Nephron progenitor cell (in vitro differentiated cells): ENCODE data around the gene TXNDC17.
"Not testable (repeated sequence)": the region's sequence is repeated elsewhere in the genome, so short reads cannot be mapped to it uniquely, and the experiment has no call there.

Experiments
- DNase-seq: peaks from one replicate; pipeline ENCODE4 v3.0.0; 2021
- H3K27ac Mint-ChIP-seq: 2 replicates; pipeline ENCODE4 v1.8.0; 2021; ENCODE audit warnings: mild to moderate bottlenecking, moderate library complexity, mixed read lengths
- H3K27me3 Mint-ChIP-seq: 2 replicates; pipeline ENCODE4 v1.8.0; 2021; ENCODE audit warnings: mild to moderate bottlenecking, low read depth, mixed read lengths; ENCODE audit not compliant: poor library complexity
- H3K36me3 Mint-ChIP-seq: 2 replicates; pipeline ENCODE4 v1.8.0; 2021; ENCODE audit warnings: low read depth, mixed read lengths
- H3K4me1 Mint-ChIP-seq: 2 replicates; pipeline ENCODE4 v1.8.0; 2021; ENCODE audit warnings: mixed read lengths
- H3K4me3 Mint-ChIP-seq: 2 replicates; pipeline ENCODE4 v1.8.0; 2021; ENCODE audit warnings: mild to moderate bottlenecking, moderate library complexity, mixed read lengths
- H3K9me3 Mint-ChIP-seq: 2 replicates; pipeline ENCODE4 v1.8.0; 2021; ENCODE audit warnings: mild to moderate bottlenecking, moderate library complexity, mixed read lengths
- CTCF ChIP-seq: fragments of 200-600 bp; sonication (generic); IDR thresholded peaks from 2 replicates; pipeline ENCODE4 v1.5.0; 2021; ENCODE audit warnings: antibody characterized with exemption

Gene TXNDC17

GRCh38 chr17:6684460-6684783 lies 43.6 kb downstream of the TXNDC17 start:
- no peak for TF ChIP-seq CTCF
- Mint-ChIP-seq H3K4me1 (no peaks in the 10 kb centered on the region), H3K27me3 (peaks cover 40% of the 10 kb centered on the region), H3K36me3 (no peaks in the 10 kb centered on the region), H3K27ac (no peak overlapping the region), H3K4me3 (no peak overlapping the region), H3K9me3 (no peaks in the 10 kb centered on the region)
- no peak for DNase-seq

DNA sequence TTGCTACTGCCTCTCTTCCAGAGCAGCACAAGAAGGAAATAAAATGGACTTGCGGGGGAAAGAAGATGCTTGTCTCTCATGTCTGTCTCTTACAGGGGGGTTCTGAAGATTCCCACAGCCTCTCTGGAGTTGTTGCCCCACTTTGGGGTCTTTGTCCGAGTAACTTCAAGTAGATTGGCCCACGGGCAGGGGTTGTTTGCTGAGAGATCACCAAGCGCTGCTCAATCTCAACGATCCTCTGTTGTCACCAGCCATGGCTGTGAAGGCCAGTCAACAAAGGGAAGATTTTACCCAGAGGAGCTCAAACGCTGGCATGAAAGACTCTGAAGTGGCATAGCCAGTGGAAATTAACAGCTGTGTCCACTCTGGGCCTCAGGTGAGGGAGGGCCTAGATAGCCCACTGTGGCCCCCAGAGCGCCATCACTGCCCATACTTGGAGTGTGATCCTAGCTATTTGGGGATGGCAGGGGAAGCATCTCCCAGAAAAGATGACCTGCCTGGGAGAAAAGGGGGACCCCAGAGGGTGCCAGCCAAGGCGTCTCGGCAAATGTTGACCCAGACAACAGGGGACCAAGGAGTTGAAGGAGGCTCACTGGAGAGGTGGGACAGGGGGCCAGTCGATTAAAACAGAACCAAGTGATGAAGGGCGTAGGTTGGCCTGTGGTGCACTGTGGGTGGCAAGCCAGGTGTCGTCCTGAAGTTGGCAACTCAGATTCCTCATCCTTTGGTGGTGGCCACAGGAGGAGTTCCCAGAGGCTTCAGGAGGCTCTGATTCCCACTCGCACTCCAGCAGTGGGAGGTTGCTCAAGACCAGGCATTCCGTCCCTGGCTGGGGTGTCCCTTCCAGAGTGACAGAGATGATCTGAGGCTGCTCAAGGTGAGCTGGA lies 44.3 kb downstream of the TXNDC17 start:
- no peaks in the 10 kb centered on the region for H3K4me1 Mint-ChIP-seq
- H3K36me3 Mint-ChIP-seq = no peaks in the 10 kb centered on the region
- DNase-seq = no peak

DNA sequence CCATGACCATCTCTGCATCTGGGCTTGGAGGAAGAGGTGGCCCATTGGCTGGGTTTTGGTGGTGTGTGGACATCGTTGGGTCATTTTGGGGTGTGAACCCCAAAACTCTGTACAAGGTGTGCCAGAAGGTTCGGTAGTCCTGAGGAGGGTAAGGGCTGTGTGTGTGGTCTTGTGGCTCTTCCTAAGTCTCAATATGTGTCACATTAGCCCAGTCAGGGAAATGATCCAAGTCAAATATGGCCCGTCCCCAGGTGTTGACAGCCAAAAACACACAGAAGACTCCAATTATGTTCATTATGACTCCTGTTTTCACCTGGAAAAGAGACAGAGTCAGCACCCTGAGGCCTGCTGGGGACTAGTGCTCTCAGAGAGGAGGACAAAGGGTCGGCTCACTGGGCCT lies 45.2 kb downstream of the TXNDC17 start:
- Mint-ChIP-seq H3K9me3 (no peaks in the 10 kb centered on the region), H3K36me3 (no peaks in the 10 kb centered on the region), H3K4me3 (no peak overlapping the region), H3K27ac (no peak overlapping the region), H3K27me3 (peaks cover 29% of the 10 kb centered on the region), H3K4me1 (no peaks in the 10 kb centered on the region)
- no peak for TF ChIP-seq CTCF
- DNase-seq = no peak

More for the DNA sequence above, 44.3 kb downstream of the TXNDC17 start:
- Mint-ChIP-seq H3K27ac (no peak overlapping the region), H3K4me3 (no peak overlapping the region), H3K27me3 (peaks cover 36% of the 10 kb centered on the region), H3K9me3 (no peaks in the 10 kb centered on the region)
- no peak for TF ChIP-seq CTCF

DNA sequence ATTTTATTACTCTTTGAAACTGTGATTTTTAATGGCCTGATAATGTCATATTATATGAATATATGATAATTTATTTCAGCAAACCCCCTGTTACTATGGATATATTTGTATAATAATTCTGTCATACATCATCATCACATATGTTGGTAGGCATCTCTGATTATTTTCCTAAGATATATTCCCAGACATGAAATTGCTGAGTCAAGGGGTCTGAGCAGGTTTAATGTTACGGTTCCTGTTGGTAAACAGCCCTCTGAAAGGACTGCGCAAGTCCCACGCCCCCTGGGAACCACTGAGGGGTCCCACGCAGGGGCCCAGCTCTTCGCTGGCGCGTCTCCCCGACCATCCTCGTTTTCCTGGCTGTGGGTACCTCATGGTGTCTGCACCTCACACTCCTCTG lies 48.1 kb downstream of the TXNDC17 start:
- H3K4me3 Mint-ChIP-seq = no peak overlapping the region
- no peak for DNase-seq
- no peaks in the 10 kb centered on the region for H3K36me3 Mint-ChIP-seq
- TF ChIP-seq CTCF = no peak
- H3K27me3 Mint-ChIP-seq = peaks cover 43% of the 10 kb centered on the region
- H3K27ac Mint-ChIP-seq = no peak overlapping the region
- no peaks in the 10 kb centered on the region for H3K9me3 Mint-ChIP-seq
- no peaks in the 10 kb centered on the region for H3K4me1 Mint-ChIP-seq

DNA sequence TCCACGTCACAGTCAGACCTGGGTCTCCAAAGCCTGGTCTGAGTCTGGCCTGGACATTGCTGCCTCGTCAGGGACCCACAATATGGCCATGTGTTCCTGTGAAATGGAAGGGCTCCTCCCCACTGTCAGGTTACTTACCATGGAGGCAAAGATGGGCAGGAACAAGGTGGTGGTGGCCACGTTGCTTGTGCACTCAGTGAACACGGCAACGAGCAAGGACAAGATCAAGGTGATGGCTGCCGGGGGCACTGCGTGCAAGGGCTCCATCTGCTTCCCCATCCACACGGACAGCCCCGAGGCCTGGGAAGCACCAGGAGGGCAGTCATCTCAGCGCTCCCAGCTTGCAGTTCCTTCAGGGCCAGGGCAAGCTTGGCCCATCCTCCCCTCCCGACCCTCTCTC lies 49.8 kb downstream of the TXNDC17 start:
- Mint-ChIP-seq H3K4me1 (no peaks in the 10 kb centered on the region), H3K9me3 (no peaks in the 10 kb centered on the region), H3K27me3 (peaks cover 54% of the 10 kb centered on the region), H3K36me3 (no peaks in the 10 kb centered on the region), H3K4me3 (no peak overlapping the region), H3K27ac (peak overlapping the region; percentile 83)
- TF ChIP-seq CTCF = no peak
- DNase-seq = no peak

DNA sequence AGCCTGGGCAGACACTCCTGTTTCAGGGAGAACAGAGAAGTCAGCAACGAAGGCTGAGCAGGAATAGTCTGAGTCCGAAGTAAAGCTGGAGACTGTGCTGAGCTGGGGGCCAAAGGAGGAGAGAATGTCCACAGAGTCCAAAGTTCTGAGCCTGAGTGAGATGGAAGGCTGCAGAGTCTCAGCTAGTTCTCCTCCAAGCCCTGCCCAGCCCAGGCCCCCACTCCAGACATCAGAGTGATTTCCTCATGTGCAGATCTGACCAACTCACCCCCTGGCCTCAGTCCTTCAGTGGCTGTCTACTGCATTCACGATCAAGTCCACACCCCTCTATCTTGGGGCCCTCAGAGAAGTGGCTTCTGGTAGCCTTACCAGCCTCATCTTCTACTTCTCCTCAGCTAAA lies 50.7 kb downstream of the TXNDC17 start:
- Mint-ChIP-seq H3K36me3 (no peaks in the 10 kb centered on the region), H3K27me3 (peaks cover 58% of the 10 kb centered on the region), H3K9me3 (no peaks in the 10 kb centered on the region), H3K4me1 (no peaks in the 10 kb centered on the region), H3K4me3 (no peak overlapping the region), H3K27ac (no peak overlapping the region)
- TF ChIP-seq CTCF = no peak
- no peak for DNase-seq

- not testable (repeated sequence) for H3K36me3 Mint-ChIP-seq, H3K27ac Mint-ChIP-seq, H3K4me1 Mint-ChIP-seq, H3K4me3 Mint-ChIP-seq, H3K9me3 Mint-ChIP-seq, DNase-seq
- peaks cover 59% of the 10 kb centered on the region for H3K27me3 Mint-ChIP-seq
Observed at GRCh38 chr17:6691958-6692357, 51.1 kb downstream of the TXNDC17 start.
